Nephron (organoid): ENCODE data around the gene MAG.

ENCODE experiments used
- H3K27ac Mint-ChIP-seq, 3 experiments: 2 replicates each; pipeline ENCODE4 v1.8.0; 2020; ENCODE audit warnings: mixed read lengths in 3 of 3, mild to moderate bottlenecking in 2 of 3, moderate library complexity in 1 of 3
- H3K27me3 Mint-ChIP-seq: 2 replicates; pipeline ENCODE4 v1.8.0; 2021; ENCODE audit warnings: low read depth, mild to moderate bottlenecking, moderate library complexity, mixed read lengths
- H3K36me3 Mint-ChIP-seq: 2 replicates; pipeline ENCODE4 v1.8.0; 2020; ENCODE audit warnings: low read depth, mixed read lengths
- H3K4me1 Mint-ChIP-seq: 2 replicates; pipeline ENCODE4 v1.8.0; 2020; ENCODE audit warnings: mixed read lengths
- H3K4me3 Mint-ChIP-seq, 3 experiments: 2 replicates each; pipeline ENCODE4 v1.8.0; 2020; ENCODE audit warnings: mild to moderate bottlenecking in 3 of 3, mixed read lengths in 3 of 3, moderate library complexity in 2 of 3
- H3K9me3 Mint-ChIP-seq: 2 replicates; pipeline ENCODE4 v1.8.0; 2020; ENCODE audit warnings: mixed read lengths
- TF ChIP-seq, protein P1 (sequence below), 3 experiments: fragments of 200-600 bp; sonication (generic); IDR thresholded peaks; one replicate each; pipeline ENCODE4 v1.5.0; 2021; ENCODE audit warnings: antibody characterized with exemption in 3 of 3; ENCODE audit not compliant: unreplicated experiment in 3 of 3

The MAG gene

GRCh38 chr19:35267818-35268535 is 24.0 kb upstream of the MAG start:
- no peaks in the 10 kb centered on the region for H3K27me3 Mint-ChIP-seq
- H3K9me3 Mint-ChIP-seq, result no peaks in the 10 kb centered on the region
- H3K36me3 Mint-ChIP-seq, result peaks cover 30% of the 10 kb centered on the region
- H3K4me1 Mint-ChIP-seq, result peaks cover 6% of the 10 kb centered on the region
- TF ChIP-seq, protein P1, sequence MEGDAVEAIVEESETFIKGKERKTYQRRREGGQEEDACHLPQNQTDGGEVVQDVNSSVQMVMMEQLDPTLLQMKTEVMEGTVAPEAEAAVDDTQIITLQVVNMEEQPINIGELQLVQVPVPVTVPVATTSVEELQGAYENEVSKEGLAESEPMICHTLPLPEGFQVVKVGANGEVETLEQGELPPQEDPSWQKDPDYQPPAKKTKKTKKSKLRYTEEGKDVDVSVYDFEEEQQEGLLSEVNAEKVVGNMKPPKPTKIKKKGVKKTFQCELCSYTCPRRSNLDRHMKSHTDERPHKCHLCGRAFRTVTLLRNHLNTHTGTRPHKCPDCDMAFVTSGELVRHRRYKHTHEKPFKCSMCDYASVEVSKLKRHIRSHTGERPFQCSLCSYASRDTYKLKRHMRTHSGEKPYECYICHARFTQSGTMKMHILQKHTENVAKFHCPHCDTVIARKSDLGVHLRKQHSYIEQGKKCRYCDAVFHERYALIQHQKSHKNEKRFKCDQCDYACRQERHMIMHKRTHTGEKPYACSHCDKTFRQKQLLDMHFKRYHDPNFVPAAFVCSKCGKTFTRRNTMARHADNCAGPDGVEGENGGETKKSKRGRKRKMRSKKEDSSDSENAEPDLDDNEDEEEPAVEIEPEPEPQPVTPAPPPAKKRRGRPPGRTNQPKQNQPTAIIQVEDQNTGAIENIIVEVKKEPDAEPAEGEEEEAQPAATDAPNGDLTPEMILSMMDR (IDR thresholded peaks at IDR 0.05; ENCODE audit: unreplicated experiment in 3 of 3), result no peak
- peak overlapping the region; percentile 94 to 99 (median 98) for H3K4me3 Mint-ChIP-seq
- peak overlapping the region; percentile 97 to 99 (median 99) for H3K27ac Mint-ChIP-seq

- H3K36me3 Mint-ChIP-seq, result peaks cover 38% of the 10 kb centered on the region
- no peaks in the 10 kb centered on the region for H3K27me3 Mint-ChIP-seq
- TF ChIP-seq, protein P1 (IDR thresholded peaks at IDR 0.05; ENCODE audit: unreplicated experiment in 3 of 3), result no peak
- H3K9me3 Mint-ChIP-seq, result no peaks in the 10 kb centered on the region
- H3K4me3 Mint-ChIP-seq, result peak within 1 kb of the TSS; percentile 94 to 99 (median 98)
- peaks cover 6% of the 10 kb centered on the region for H3K4me1 Mint-ChIP-seq
- H3K27ac Mint-ChIP-seq, result peak within 1 kb of the TSS; percentile 97 to 99 (median 99)
Observed at GRCh38 chr19:35268536-35269437, 23.2 kb upstream of the MAG start, which contains the start of gene USF2. TSS of gene USF2 (plus strand) at chr19:35268962. CDS start at chr19:35269102, 140 bp downstream.

DNA sequence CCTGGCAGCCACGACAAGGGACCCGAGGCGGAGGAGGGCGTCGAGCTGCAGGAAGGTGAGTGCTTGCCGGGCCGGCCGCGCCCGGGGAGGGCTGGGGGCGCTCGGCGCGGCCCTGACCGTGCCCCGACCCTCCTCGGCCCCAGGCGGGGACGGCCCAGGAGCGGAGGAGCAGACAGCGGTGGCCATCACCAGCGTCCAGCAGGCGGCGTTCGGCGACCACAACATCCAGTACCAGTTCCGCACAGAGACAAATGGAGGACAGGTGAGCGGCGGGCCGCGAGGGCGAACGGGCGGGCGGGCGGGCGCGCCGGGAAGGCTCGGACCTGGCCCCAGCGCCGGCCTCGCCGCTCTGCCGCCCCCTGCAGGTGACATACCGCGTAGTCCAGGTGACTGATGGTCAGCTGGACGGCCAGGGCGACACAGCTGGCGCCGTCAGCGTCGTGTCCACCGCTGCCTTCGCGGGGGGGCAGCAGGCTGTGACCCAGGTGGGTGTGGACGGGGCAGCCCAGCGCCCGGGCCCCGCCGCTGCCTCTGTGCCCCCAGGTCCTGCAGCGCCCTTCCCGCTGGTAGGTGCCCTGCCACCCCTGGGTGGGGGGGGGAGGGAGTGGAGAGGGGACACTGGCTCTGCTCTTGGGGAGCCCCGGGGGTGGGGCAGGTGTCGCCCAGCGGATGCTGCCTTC is 22.4 kb upstream of the MAG start:
- Mint-ChIP-seq H3K27me3 (no peaks in the 10 kb centered on the region), H3K27ac (peak overlapping the region; percentile 59 to 92 (median 88))
- TF ChIP-seq, protein P1 (IDR thresholded peaks at IDR 0.05; ENCODE audit: unreplicated experiment in 3 of 3), result peak; percentile 85 to 98 (median 98)

GRCh38 chr19:35270381-35270811 is 21.6 kb upstream of the MAG start:
- TF ChIP-seq, protein P1 (IDR thresholded peaks at IDR 0.05; ENCODE audit: unreplicated experiment in 3 of 3), result no peak
- Mint-ChIP-seq H3K9me3 (no peaks in the 10 kb centered on the region), H3K36me3 (peaks cover 46% of the 10 kb centered on the region), H3K27me3 (no peaks in the 10 kb centered on the region), H3K4me1 (peaks cover 4% of the 10 kb centered on the region), H3K4me3 (peak overlapping the region; percentile 78 to 86 (median 86)), H3K27ac (peak overlapping the region; percentile 59 to 92 (median 88))

More for the DNA sequence above, 22.4 kb upstream of the MAG start:
- H3K36me3 Mint-ChIP-seq, result peaks cover 45% of the 10 kb centered on the region
- peaks cover 6% of the 10 kb centered on the region for H3K4me1 Mint-ChIP-seq
- H3K4me3 Mint-ChIP-seq, result peak overlapping the region; percentile 78 to 86 (median 86)
- H3K9me3 Mint-ChIP-seq, result no peaks in the 10 kb centered on the region

- TF ChIP-seq, protein P1 (IDR thresholded peaks at IDR 0.05; ENCODE audit: unreplicated experiment in 3 of 3), result no peak
- H3K27me3 Mint-ChIP-seq, result no peaks in the 10 kb centered on the region
- peak overlapping the region; percentile 6 to 76 (median 66) for H3K4me3 Mint-ChIP-seq
- peak overlapping the region in 1 of 3 experiments; percentile 30 for H3K27ac Mint-ChIP-seq
- H3K9me3 Mint-ChIP-seq, result no peaks in the 10 kb centered on the region
- H3K4me1 Mint-ChIP-seq, result no peaks in the 10 kb centered on the region
- H3K36me3 Mint-ChIP-seq, result peaks cover 51% of the 10 kb centered on the region
Observed at GRCh38 chr19:35271546-35271945, 20.4 kb upstream of the MAG start.
